Measurements from ENCODE around the gene DCC.

The DCC gene

DNA sequence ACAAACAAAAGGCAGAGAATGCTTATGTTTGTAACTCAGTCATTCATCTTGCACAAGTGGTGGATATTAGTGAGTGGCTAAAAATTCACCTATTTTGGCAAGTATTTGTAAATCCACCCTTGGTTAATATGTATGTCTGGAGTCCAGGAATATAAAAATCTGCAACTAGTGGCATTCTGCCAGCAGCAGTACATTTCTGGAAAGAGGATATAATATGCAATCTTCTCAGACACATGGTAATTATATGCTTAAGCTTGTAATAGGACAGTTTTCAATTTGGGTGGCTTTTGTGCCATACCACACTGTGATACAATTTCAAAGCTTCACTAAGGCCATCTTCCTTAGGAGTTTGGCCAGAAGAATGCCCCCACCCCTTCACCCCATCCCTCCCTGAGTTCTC is 1191.2 kb downstream of the DCC start:
- H3K4me3 ChIP-seq, result no peak overlapping the region
- no peak for DNase-seq (ENCODE audit: low spot score)
- no peak overlapping the region for H3K27ac ChIP-seq
- TF ChIP-seq, protein P1, sequence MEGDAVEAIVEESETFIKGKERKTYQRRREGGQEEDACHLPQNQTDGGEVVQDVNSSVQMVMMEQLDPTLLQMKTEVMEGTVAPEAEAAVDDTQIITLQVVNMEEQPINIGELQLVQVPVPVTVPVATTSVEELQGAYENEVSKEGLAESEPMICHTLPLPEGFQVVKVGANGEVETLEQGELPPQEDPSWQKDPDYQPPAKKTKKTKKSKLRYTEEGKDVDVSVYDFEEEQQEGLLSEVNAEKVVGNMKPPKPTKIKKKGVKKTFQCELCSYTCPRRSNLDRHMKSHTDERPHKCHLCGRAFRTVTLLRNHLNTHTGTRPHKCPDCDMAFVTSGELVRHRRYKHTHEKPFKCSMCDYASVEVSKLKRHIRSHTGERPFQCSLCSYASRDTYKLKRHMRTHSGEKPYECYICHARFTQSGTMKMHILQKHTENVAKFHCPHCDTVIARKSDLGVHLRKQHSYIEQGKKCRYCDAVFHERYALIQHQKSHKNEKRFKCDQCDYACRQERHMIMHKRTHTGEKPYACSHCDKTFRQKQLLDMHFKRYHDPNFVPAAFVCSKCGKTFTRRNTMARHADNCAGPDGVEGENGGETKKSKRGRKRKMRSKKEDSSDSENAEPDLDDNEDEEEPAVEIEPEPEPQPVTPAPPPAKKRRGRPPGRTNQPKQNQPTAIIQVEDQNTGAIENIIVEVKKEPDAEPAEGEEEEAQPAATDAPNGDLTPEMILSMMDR (IDR thresholded peaks at IDR 0.05), result no peak

DNA sequence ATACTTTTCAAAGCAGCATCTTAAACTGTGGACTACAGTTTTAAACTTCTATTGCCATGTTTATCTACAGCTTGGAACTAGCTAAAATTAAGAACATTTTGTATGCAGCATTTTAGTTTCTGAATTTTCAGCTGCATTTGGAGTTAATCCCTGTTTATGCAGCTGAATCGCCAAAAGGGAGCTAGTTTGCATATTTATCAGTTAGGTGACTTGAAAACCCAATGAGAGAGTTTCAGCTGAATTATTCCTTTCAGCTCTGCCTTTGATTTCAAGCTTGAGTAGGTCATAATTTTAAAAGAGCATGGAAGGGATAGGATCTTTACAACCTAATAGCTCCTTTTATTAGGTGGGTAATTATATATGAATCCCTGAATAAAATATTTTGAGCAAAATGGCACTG is 1191.9 kb downstream of the DCC start:
- TF ChIP-seq, protein P1 (IDR thresholded peaks at IDR 0.05), result no peak
- no peak overlapping the region for H3K4me3 ChIP-seq
- no peak for DNase-seq (ENCODE audit: low spot score)
- H3K27ac ChIP-seq, result no peak overlapping the region

DNA sequence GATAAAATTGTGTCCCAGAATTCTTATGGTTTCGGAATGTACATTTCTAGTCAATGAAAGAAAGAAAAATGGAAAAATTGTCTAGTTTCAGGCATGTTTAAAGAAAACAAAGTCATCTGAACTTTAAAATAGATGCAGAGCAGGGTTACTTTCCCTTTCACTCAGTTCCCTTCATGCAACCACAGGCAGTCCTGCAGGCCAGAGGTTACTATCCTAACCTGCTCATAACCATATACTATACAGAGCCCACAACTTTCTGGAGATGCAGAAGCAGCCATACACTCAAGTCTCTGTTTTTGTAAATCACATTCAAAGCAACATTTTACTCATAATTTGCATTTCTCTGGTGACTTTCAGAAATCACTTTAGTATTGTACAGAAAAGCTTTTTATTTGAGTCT is 1194.2 kb downstream of the DCC start:
- TF ChIP-seq, protein P1 (IDR thresholded peaks at IDR 0.05), result no peak
- H3K4me3 ChIP-seq, result no peak overlapping the region
- DNase-seq (ENCODE audit: low spot score), result no peak
- H3K27ac ChIP-seq, result no peak overlapping the region

DNA sequence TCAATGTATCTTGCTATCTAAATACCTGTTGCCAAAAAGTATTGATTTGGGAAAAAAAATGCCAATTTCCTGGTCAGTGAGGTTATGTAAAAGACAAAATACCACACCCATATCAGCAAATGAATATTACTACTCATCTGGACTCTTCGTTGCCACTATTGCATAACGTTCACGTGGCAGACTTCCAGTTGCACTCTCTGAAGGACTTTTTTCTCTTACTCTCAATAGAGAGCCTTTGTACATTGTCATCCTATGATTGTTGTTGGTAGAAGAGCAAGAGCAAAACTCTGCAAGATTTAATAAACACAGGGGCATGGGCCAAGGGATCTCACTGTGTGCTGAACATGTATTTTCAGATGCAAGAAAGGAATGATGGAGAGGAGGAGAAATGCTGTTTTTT is 1194.7 kb downstream of the DCC start:
- no peak for DNase-seq (ENCODE audit: low spot score)
- H3K4me3 ChIP-seq, result no peak overlapping the region
- no peak overlapping the region for H3K27ac ChIP-seq
- TF ChIP-seq, protein P1 (IDR thresholded peaks at IDR 0.05), result no peak

GRCh38 chr18:53536908-53537307 is 1196.9 kb downstream of the DCC start:
- TF ChIP-seq, protein P1 (IDR thresholded peaks at IDR 0.05), result no peak
- no peak overlapping the region for H3K4me3 ChIP-seq
- no peak overlapping the region for H3K27ac ChIP-seq
- no peak for DNase-seq (ENCODE audit: low spot score)

DNA sequence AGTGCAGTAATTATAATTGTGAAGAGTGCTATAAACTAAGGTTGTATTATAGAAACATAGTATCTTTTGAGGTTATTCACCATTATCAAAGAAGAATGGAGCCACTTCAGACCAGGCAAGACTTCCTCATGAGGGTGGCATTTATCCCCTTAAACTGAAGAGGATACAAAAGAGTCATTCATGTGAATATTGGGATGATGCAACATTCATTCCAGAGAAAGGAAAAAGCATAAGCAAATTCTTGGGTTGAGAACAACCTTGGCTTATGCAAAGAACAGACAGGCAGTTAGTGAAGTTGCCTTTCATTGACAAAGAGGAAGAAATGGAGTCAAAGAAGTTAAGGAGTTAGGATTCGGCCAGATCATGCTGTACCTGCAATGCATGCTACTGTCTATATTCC is 1201.9 kb downstream of the DCC start:
- TF ChIP-seq, protein P1 (IDR thresholded peaks at IDR 0.05), result no peak
- H3K4me3 ChIP-seq, result no peak overlapping the region
- DNase-seq (ENCODE audit: low spot score), result no peak
- H3K27ac ChIP-seq, result no peak overlapping the region

DNA sequence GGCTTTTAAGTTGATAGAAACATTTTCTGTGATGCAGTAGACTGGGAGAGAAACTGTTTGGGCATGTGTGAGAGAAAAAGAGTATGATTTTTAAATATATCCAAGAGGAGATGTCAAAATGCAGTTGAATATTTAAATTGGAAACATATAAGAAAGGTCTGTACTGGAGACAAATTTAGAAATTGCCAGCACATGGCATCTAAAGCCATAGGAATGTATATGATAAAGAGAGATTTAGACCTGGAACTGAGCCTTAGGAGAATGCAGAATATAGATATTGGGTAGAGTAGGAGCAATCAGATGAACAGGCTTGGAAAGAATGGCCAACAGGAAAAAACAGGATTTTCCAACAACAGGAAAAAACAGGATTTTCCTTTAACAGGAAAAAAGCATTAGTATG is 1203.7 kb downstream of the DCC start:
- TF ChIP-seq, protein P1 (IDR thresholded peaks at IDR 0.05), result no peak
- Histone ChIP-seq H3K4me3 (no peak overlapping the region), H3K27ac (no peak overlapping the region)

More for the DNA sequence above, 1203.7 kb downstream of the DCC start:
- DNase-seq (ENCODE audit: low spot score), result no peak
